Right lobe of liver (tissue), 6 donors: ENCODE measurements around the gene COL27A1. TPM values are rescaled to one million over a fixed set of nuclear protein-coding genes. Genes with fewer than 3 reads are reported as not detected.

ENCODE experiments used
- ATAC-seq, 4 donors: fragments of 200-7000 bp; cut with Tn5 transposase; one replicate each; pipeline ENCODE4 v1.9.1; 2020; ENCODE audit warnings: mild to moderate bottlenecking in 4 of 4, moderate library complexity in 4 of 4
- DNase-seq, 3 donors: peaks; one replicate each; pipeline ENCODE4 v3.0.0-alpha.2; 2020
- H3K27ac ChIP-seq, 3 donors: fragments of 200-600 bp; one replicate each; pipeline ENCODE4 v1.8.0; 2022
- H3K27me3 ChIP-seq, 2 donors: fragments of 200-600 bp; one replicate each; pipeline ENCODE4 v1.8.0; 2022
- H3K36me3 ChIP-seq, 4 donors: fragments of 200-600 bp; sonication (generic) in 1 of 4; one replicate each; pipeline versions ENCODE4 v1.5.1 to v1.8.0; 2017 to 2022; ENCODE audit warnings: control low read depth in 1 of 4
- H3K4me1 ChIP-seq, 4 donors: fragments of 200-600 bp; sonication (generic) in 1 of 4; one replicate each; pipeline versions ENCODE4 v1.5.1 to v1.8.0; 2017 to 2022; ENCODE audit warnings: control low read depth in 1 of 4
- H3K4me3 ChIP-seq, 3 donors: fragments of 200-600 bp; one replicate each; pipeline ENCODE4 v1.8.0; 2022
- H3K9me3 ChIP-seq, 4 donors: fragments of 200-600 bp; sonication (generic) in 1 of 4; one replicate each; pipeline versions ENCODE4 v1.5.1 to v1.8.0; 2017 to 2022; ENCODE audit warnings: control low read depth in 1 of 4
- CTCF ChIP-seq, 4 donors: fragments of 200-600 bp in 3 of 4; fragments of 450-650 bp in 1 of 4; IDR thresholded peaks; one replicate each; pipeline versions ENCODE4 v1.5.1 to v1.8.0; 2016 to 2022; ENCODE audit warnings: antibody characterized with exemption in 4 of 4, mild to moderate bottlenecking in 2 of 4
- POLR2A ChIP-seq: fragments of 450-650 bp; IDR thresholded peaks from one replicate; pipeline ENCODE4 v1.6.1; 2017; ENCODE audit warnings: antibody characterized with exemption, mild to moderate bottlenecking
- WGBS: methylation state at CpG from one replicate; pipeline ENCODE4 v1.1.6; 2018; ENCODE audit warnings: low coverage, low lambda C conversion rate; ENCODE audit not compliant: insufficient coverage; ENCODE audit errors: missing lambda C conversion rate; 5-methylcytosine and 5-hydroxymethylcytosine counted together
- intact Hi-C, 2 donors: fragments of 100-400 bp; cut with DNase I; formaldehyde crosslinking; loops; one replicate each; pipeline versions ENCODE4 v1.11.2 to v1.14.1; 2022
- total RNA-seq, 6 experiments: library from RNA; depleted of rRNA in 2 of 6; stranded (reverse); fragments of >200 nt in 2 of 6; fragmentation: NEBNext Ultra II Directional in 3 of 6; extraction: Animal tissue kit (Norgen Biotek cat#: 25700) in 3 of 6; gene quantifications; one replicate each; pipeline versions ENCODE4 v1.1.0 to v1.2.4, GENCODE V29; 2016 to 2023
- donor health status: DM: no; HTN: yes; CAD: no.
- donor health status: DM: no; HTN: no; CAD: no.
- donor health status: DM: no; HTN: no; CAD: no.
- donor health status: DM: no; HTN: yes; CAD: no.
- donor health status: DM: no; HTN: yes; CAD: no.

The COL27A1 gene
- total RNA-seq, 6 experiments from 2014 or later, result 11.8 to 51.9 (median 29.3) TPM

GRCh38 chr9:114335745-114336144 lies 180.4 kb downstream of the COL27A1 start:
- WGBS, result 27% methylated on average over 1 of the region's 2 CpGs
- Histone ChIP-seq H3K4me3 (no peak overlapping the region), H3K27me3 (no peaks in the 10 kb centered on the region), H3K9me3 (no peaks in the 10 kb centered on the region), H3K4me1 (no peaks in the 10 kb centered on the region), H3K27ac (no peak overlapping the region), H3K36me3 (peaks cover 0 to 16% (median 2%) of the 10 kb centered on the region in 4 donors)
- TF ChIP-seq POLR2A (no peak), CTCF (IDR thresholded peaks at IDR 0.05) (no peak)
- DNase-seq, result no peak
- no peak for ATAC-seq
- intact Hi-C loops, result no loop called here

GRCh38 chr9:114336157-114336556 lies 180.8 kb downstream of the COL27A1 start:
- WGBS, result 78% methylated on average over 9 of the region's 10 CpGs
- DNase-seq, result no peak
- intact Hi-C loops, result no loop called here

GRCh38 chr9:114336699-114337395 lies 181.5 kb downstream of the COL27A1 start:
- Histone ChIP-seq H3K4me3 (no peak overlapping the region), H3K4me1 (no peaks in the 10 kb centered on the region), H3K9me3 (no peaks in the 10 kb centered on the region), H3K36me3 (peaks cover 0 to 26% (median 1%) of the 10 kb centered on the region in 4 donors), H3K27ac (no peak overlapping the region), H3K27me3 (no peaks in the 10 kb centered on the region)
- no peak for TF ChIP-seq POLR2A
- no peak for TF ChIP-seq CTCF (IDR thresholded peaks at IDR 0.05)
- no peak for DNase-seq
- no CpG with 5 or more reads among the region's 23 CpGs for WGBS
- intact Hi-C loops, result no loop called here
- ATAC-seq, result no peak

More at GRCh38 chr9:114336157-114336556, 180.8 kb downstream of the COL27A1 start:
- Histone ChIP-seq H3K4me1 (no peaks in the 10 kb centered on the region), H3K9me3 (no peaks in the 10 kb centered on the region), H3K27ac (no peak overlapping the region), H3K27me3 (no peaks in the 10 kb centered on the region), H3K36me3 (peaks cover 0 to 21% (median 3%) of the 10 kb centered on the region in 4 donors), H3K4me3 (no peak overlapping the region)
- no peak for ATAC-seq
- TF ChIP-seq POLR2A (no peak), CTCF (IDR thresholded peaks at IDR 0.05) (no peak)

GRCh38 chr9:114338187-114338586 lies 182.8 kb downstream of the COL27A1 start:
- intact Hi-C loops, result no loop called here
- DNase-seq, result no peak
- WGBS, result 100% methylated on average over 1 of the region's 2 CpGs
- no peak for ATAC-seq
- Histone ChIP-seq H3K9me3 (no peaks in the 10 kb centered on the region), H3K27me3 (no peaks in the 10 kb centered on the region), H3K27ac (no peak overlapping the region), H3K4me1 (no peaks in the 10 kb centered on the region), H3K4me3 (no peak overlapping the region), H3K36me3 (peaks cover 0 to 38% (median 1%) of the 10 kb centered on the region in 4 donors)
- TF ChIP-seq CTCF (IDR thresholded peaks at IDR 0.05), result no peak
- no peak for TF ChIP-seq POLR2A
